ENCODE data around the gene CXCR6.

DNA sequence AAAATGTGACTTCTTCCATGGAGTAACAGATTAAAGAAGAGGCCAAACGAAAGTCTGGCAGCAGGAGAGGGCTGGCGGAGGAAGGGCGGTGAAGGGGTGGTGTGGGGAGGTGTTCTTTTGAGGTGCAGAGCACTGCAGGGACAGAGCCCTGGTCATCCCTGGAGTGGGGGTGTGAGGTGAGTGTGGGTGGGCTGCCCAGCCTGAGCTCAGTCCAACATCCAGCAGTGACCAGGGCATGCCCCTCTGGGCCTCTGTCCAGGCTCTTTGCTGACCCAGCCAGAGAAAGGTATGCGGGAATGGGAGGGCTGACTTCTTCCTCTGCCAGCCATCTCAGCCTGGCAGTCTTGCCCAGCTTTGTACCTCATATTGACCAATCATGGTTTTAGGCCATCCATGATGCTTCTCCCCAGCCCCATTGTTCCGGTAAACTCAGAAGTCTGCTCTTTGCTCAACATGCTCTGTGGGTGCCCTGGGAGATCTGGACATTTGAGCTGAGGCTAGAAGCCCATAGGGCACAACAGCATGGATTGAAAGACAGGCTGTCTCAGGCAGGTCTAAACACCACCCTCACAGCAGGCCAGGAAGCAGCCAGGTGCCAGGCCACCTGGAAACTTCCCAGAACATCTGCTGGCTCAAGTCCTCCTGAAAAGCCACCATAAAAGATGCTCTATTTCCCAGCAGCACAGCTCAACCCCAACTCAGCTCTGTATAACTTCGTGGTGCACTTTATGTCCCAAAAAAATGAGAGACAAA is 25.9 kb upstream of the CXCR6 start:
- TF ChIP-seq, protein P1, sequence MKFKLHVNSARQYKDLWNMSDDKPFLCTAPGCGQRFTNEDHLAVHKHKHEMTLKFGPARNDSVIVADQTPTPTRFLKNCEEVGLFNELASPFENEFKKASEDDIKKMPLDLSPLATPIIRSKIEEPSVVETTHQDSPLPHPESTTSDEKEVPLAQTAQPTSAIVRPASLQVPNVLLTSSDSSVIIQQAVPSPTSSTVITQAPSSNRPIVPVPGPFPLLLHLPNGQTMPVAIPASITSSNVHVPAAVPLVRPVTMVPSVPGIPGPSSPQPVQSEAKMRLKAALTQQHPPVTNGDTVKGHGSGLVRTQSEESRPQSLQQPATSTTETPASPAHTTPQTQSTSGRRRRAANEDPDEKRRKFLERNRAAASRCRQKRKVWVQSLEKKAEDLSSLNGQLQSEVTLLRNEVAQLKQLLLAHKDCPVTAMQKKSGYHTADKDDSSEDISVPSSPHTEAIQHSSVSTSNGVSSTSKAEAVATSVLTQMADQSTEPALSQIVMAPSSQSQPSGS (IDR thresholded peaks at IDR 0.05; ENCODE audit: low read length), result no peak
- no peak for TF ChIP-seq POLR2AphosphoS5 (IDR thresholded peaks at IDR 0.05; ENCODE audit: low read depth, low read length)
- TF ChIP-seq, protein P2, sequence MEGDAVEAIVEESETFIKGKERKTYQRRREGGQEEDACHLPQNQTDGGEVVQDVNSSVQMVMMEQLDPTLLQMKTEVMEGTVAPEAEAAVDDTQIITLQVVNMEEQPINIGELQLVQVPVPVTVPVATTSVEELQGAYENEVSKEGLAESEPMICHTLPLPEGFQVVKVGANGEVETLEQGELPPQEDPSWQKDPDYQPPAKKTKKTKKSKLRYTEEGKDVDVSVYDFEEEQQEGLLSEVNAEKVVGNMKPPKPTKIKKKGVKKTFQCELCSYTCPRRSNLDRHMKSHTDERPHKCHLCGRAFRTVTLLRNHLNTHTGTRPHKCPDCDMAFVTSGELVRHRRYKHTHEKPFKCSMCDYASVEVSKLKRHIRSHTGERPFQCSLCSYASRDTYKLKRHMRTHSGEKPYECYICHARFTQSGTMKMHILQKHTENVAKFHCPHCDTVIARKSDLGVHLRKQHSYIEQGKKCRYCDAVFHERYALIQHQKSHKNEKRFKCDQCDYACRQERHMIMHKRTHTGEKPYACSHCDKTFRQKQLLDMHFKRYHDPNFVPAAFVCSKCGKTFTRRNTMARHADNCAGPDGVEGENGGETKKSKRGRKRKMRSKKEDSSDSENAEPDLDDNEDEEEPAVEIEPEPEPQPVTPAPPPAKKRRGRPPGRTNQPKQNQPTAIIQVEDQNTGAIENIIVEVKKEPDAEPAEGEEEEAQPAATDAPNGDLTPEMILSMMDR (IDR thresholded peaks at IDR 0.05; ENCODE audit: control extremely low read depth in 1 of 3, insufficient read depth in 1 of 3, low read depth in 1 of 3, low read length in 3 of 3), result no peak
- no peak for TF ChIP-seq BRCA1 (IDR thresholded peaks at IDR 0.05; ENCODE audit: low read depth, low read length)
- no peak for TF ChIP-seq CREB1 (IDR thresholded peaks at IDR 0.05)
- TF ChIP-seq CHD2 (IDR thresholded peaks at IDR 0.05; ENCODE audit: low read length), result no peak
- TF ChIP-seq, protein P3, sequence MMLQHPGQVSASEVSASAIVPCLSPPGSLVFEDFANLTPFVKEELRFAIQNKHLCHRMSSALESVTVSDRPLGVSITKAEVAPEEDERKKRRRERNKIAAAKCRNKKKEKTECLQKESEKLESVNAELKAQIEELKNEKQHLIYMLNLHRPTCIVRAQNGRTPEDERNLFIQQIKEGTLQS (IDR thresholded peaks at IDR 0.05; ENCODE audit: insufficient read depth, low read depth, low read length), result no peak
- TF ChIP-seq EP300 (IDR thresholded peaks at IDR 0.05; ENCODE audit: borderline replicate concordance in 1 of 2, low read depth in 2 of 2, low read length in 2 of 2), result no peak
- no peak for TF ChIP-seq EZH2 (IDR thresholded peaks at IDR 0.05; ENCODE audit: low read depth, low read length, severe bottlenecking)
